Activated B cell treated with CpG ODN at 0.5 μM for 24 hours (primary cell): Measurements from ENCODE around the gene ADM. TPM values are rescaled to one million over a fixed set of nuclear protein-coding genes. Genes with fewer than 3 reads are reported as not detected.
A peak's percentile ranks its signal among the peaks of the same experiment; 100 is the strongest.

Experiments used
- ATAC-seq: fragments of 200-7000 bp; cut with Tn5 transposase; one replicate; pipeline ENCODE4 v1.10.0; 2021; ENCODE audit warnings: low read depth, mild to moderate bottlenecking, moderate library complexity
- CTCF ChIA-PET: fragments of 350-600 bp; sonication (Branson Sonifier 250); formaldehyde crosslinking; loops from one replicate; lab custom pipeline; 2021; ENCODE audit warnings: antibody characterized with exemption; lab: Charles Lee
- POLR2A ChIA-PET: fragments of 350-600 bp; sonication (Branson Sonifier 250); formaldehyde crosslinking; loops from one replicate; lab custom pipeline; 2021; ENCODE audit warnings: antibody characterized with exemption; lab: Charles Lee
- DNase-seq: peaks from one replicate; pipeline ENCODE4 v3.0.0; 2022
- H3K27ac Mint-ChIP-seq: one replicate; pipeline ENCODE4 v1.8.0; 2020; ENCODE audit warnings: mixed read lengths
- H3K27me3 Mint-ChIP-seq: one replicate; pipeline ENCODE4 v1.8.0; 2021; ENCODE audit warnings: mixed read lengths
- H3K36me3 Mint-ChIP-seq: one replicate; pipeline ENCODE4 v1.8.0; 2021; ENCODE audit warnings: low read depth, mixed read lengths
- H3K4me1 Mint-ChIP-seq: one replicate; pipeline ENCODE4 v1.8.0; 2021; ENCODE audit warnings: mixed read lengths
- H3K4me3 Mint-ChIP-seq: one replicate; pipeline ENCODE4 v1.8.0; 2020; ENCODE audit warnings: mild to moderate bottlenecking, mixed read lengths
- H3K9me3 Mint-ChIP-seq: one replicate; pipeline ENCODE4 v1.8.0; 2020; ENCODE audit warnings: mixed read lengths
- CTCF ChIP-seq: fragments of 200-600 bp; IDR thresholded peaks from one replicate; pipeline ENCODE4 v1.8.0; 2022; ENCODE audit warnings: antibody characterized with exemption, mild to moderate bottlenecking
- intact Hi-C: fragments of 100-400 bp; cut with micrococcal nuclease; formaldehyde crosslinking; loops from one replicate; pipeline ENCODE4 v1.15.1; 2024
- total RNA-seq: library from RNA; stranded (reverse); gene quantifications from 2 replicates; pipeline ENCODE4 v1.2.3, GENCODE V29; 2022

Gene ADM
- total RNA-seq, 1 donor from 2014 or later = 1.2 TPM

GRCh38 chr11:10305964-10306918, 1.4 kb downstream of the ADM start:
- no peak for TF ChIP-seq CTCF
- ATAC-seq = no peak

GRCh38 chr11:10307022-10307399, 2.1 kb downstream of the ADM start:
- intact Hi-C loops = loop anchor here (1.0 to 10.0 kb wide), 10 partner anchors 9 to 1538 kb away; partner anchors contain the start of genes USP47 and ZNF143
- H3K4me1 Mint-ChIP-seq = peaks cover 46% of the 10 kb centered on the region
- no peaks in the 10 kb centered on the region for H3K9me3 Mint-ChIP-seq
- H3K27ac Mint-ChIP-seq = no peak overlapping the region
- DNase-seq (no peak), ATAC-seq (no peak)
- H3K36me3 Mint-ChIP-seq = peaks cover 6% of the 10 kb centered on the region
- TF ChIP-seq CTCF = no peak
- ChIA-PET CTCF (interaction anchor here (0.6 to 8.8 kb wide), 22 partner anchors 9 to 772 kb away, joined by 3 to 105 read pairs (median 4); partner anchors contain the start of gene EIF4G2), POLR2A (interaction anchor here (0.6 to 2.5 kb wide), 6 partner anchors 8 to 693 kb away, joined by 3 to 25 read pairs (median 6); no protein-coding TSS in a partner anchor)
- peak overlapping the region; percentile 97 for H3K4me3 Mint-ChIP-seq
- H3K27me3 Mint-ChIP-seq = peaks cover 6% of the 10 kb centered on the region

More at GRCh38 chr11:10305964-10306918, 1.4 kb downstream of the ADM start:
- peaks cover 46% of the 10 kb centered on the region for H3K4me1 Mint-ChIP-seq
- H3K4me3 Mint-ChIP-seq = peak overlapping the region; percentile 97
- H3K36me3 Mint-ChIP-seq = peaks cover 6% of the 10 kb centered on the region
- CTCF ChIA-PET = interaction anchor here (0.7 to 8.8 kb wide), 6 partner anchors 12 to 548 kb away, joined by 3 to 105 read pairs (median 10); no protein-coding TSS in a partner anchor
- no peaks in the 10 kb centered on the region for H3K9me3 Mint-ChIP-seq
- intact Hi-C loops = loop anchor here (1.0 to 10.0 kb wide), 6 partner anchors 12 to 1539 kb away; partner anchors contain the start of genes SBF2, USP47 and ZNF143
- peak overlapping the region; percentile 56 for H3K27ac Mint-ChIP-seq
- H3K27me3 Mint-ChIP-seq = peaks cover 6% of the 10 kb centered on the region
- DNase-seq = peak; percentile 29
- POLR2A ChIA-PET = interaction anchor here (0.5 to 4.7 kb wide), 6 partner anchors 9 to 693 kb away, joined by 3 to 29 read pairs (median 4); no protein-coding TSS in a partner anchor

- peak overlapping the region; percentile 67 for H3K27ac Mint-ChIP-seq
- peaks cover 8% of the 10 kb centered on the region for H3K27me3 Mint-ChIP-seq
- peaks cover 44% of the 10 kb centered on the region for H3K4me1 Mint-ChIP-seq
- H3K4me3 Mint-ChIP-seq = peak overlapping the region; percentile 97
- ChIA-PET POLR2A (interaction anchor here (0.6 to 2.5 kb wide), 13 partner anchors 9 to 1286 kb away, joined by 3 to 25 read pairs (median 5); no protein-coding TSS in a partner anchor), CTCF (interaction anchor here (0.6 to 8.8 kb wide), 26 partner anchors 9 to 773 kb away, joined by 3 to 105 read pairs (median 4); partner anchors contain the start of gene EIF4G2)
- TF ChIP-seq CTCF = peak; percentile 95
- peak; percentile 75 for DNase-seq
- intact Hi-C loops = loop anchor here (1.0 to 10.0 kb wide), 11 partner anchors 9 to 1537 kb away; partner anchors contain the start of genes USP47 and ZNF143
- ATAC-seq = peak; percentile 76
- peaks cover 6% of the 10 kb centered on the region for H3K36me3 Mint-ChIP-seq
- no peaks in the 10 kb centered on the region for H3K9me3 Mint-ChIP-seq
Observed at GRCh38 chr11:10307400-10308200, 2.7 kb downstream of the ADM start.

- intact Hi-C loops = loop anchor here (1.0 to 10.0 kb wide), 5 partner anchors 15 to 1536 kb away; partner anchors contain the start of genes USP47 and ZNF143
- H3K27me3 Mint-ChIP-seq = peaks cover 8% of the 10 kb centered on the region
- CTCF ChIA-PET = interaction anchor here (0.9 to 8.8 kb wide), 20 partner anchors 8 to 773 kb away, joined by 3 to 105 read pairs (median 4); no protein-coding TSS in a partner anchor
- H3K9me3 Mint-ChIP-seq = no peaks in the 10 kb centered on the region
- peaks cover 38% of the 10 kb centered on the region for H3K4me1 Mint-ChIP-seq
- peak overlapping the region; percentile 67 for H3K27ac Mint-ChIP-seq
- DNase-seq (no peak), ATAC-seq (no peak)
- no peak for TF ChIP-seq CTCF
- peaks cover 2% of the 10 kb centered on the region for H3K36me3 Mint-ChIP-seq
- POLR2A ChIA-PET = interaction anchor here (0.6 to 2.5 kb wide), 9 partner anchors 10 to 1286 kb away, joined by 3 to 25 read pairs (median 5); no protein-coding TSS in a partner anchor
- peak overlapping the region; percentile 97 for H3K4me3 Mint-ChIP-seq
Observed at GRCh38 chr11:10308201-10308954, 3.5 kb downstream of the ADM start.
